K562 (cell line): ENCODE results near the gene KCTD1. TPM values are rescaled to one million over a fixed set of nuclear protein-coding genes. Genes with fewer than 3 reads are reported as not detected.

Source experiments
- ATAC-seq: fragments of 200-7000 bp; cut with Tn5 transposase; 3 replicates; pipeline ENCODE4 v1.9.1; 2020; ENCODE audit warnings: moderate library complexity
- BruUV-seq: library from RNA; stranded (reverse); fragments of 400-500 nt; replicated peaks from 2 replicates; lab custom pipeline; 2021; lab: Mats Ljungman, UMichigan
- CTCF ChIA-PET: fragments of 300-600 bp; formaldehyde crosslinking; extraction: SDS; loops from one replicate; lab custom pipeline; 2021; ENCODE audit warnings: low intra/inter-chr PET ratio; lab: Yijun Ruan, JAX
- POLR2A ChIA-PET: fragments of 300-600, 350-650 bp; sonication (Branson Sonifier 250); formaldehyde crosslinking; extraction: SDS; loops from one replicate; lab custom pipeline; 2021; ENCODE audit warnings: antibody characterized with exemption, inconsistent platforms; lab: Yijun Ruan, JAX
- DNase-seq, 4 experiments: peaks; one replicate each; pipeline versions ENCODE4 v3.0.0 to v3.0.0-alpha.2; 2011 to 2018; ENCODE audit warnings: low spot score in 3 of 4, mixed read lengths in 3 of 4; ENCODE audit errors: extremely low read depth in 1 of 4
- FAIRE-seq: peaks from 2 replicates; lab custom pipeline; 2011; peaks lifted over from hg19 to GRCh38; lab: Jason Lieb, UNC
- H2AFZ ChIP-seq: 2 replicates; pipeline ENCODE4 v1.6.0; 2011; ENCODE audit warnings: low read depth, low read length, control low read depth, inconsistent platforms
- H3K27ac ChIP-seq: fragments of 200-600 bp; 3 replicates; pipeline ENCODE4 v1.8.0; 2011; ENCODE audit warnings: low read depth, mild to moderate bottlenecking, control low read depth, inconsistent platforms, low read length, moderate library complexity, mixed read lengths; ENCODE audit errors: extremely low read depth
- H3K27me3 ChIP-seq, 2 experiments: fragments of 300-600 bp in 1 of 2; 2 replicates in 1 of 2; 3 replicates in 1 of 2; pipeline versions ENCODE4 v1.6.0 to v1.8.0; 2011; ENCODE audit warnings: inconsistent platforms in 2 of 2, low read length in 2 of 2, mild to moderate bottlenecking in 1 of 2, mixed read lengths in 1 of 2, moderate library complexity in 1 of 2; ENCODE audit not compliant: control insufficient read depth in 2 of 2, insufficient read depth in 2 of 2
- H3K36me3 ChIP-seq: fragments of 300-600 bp; 3 replicates; pipeline ENCODE4 v1.8.0; 2011; ENCODE audit warnings: mild to moderate bottlenecking, low read length, inconsistent platforms; ENCODE audit not compliant: control insufficient read depth, insufficient read depth
- H3K4me1 ChIP-seq, 2 experiments: fragments of 200-600 bp in 1 of 2; replicated peaks in 1 of 2; 2 replicates in 1 of 2; 3 replicates in 1 of 2; pipeline versions ENCODE4 v1.5.1 to v1.8.0; 2011; ENCODE audit warnings: inconsistent platforms in 2 of 2, low read length in 2 of 2, mild to moderate bottlenecking in 1 of 2, mixed read lengths in 1 of 2, moderate library complexity in 1 of 2; ENCODE audit not compliant: control insufficient read depth in 2 of 2, insufficient read depth in 2 of 2
- H3K4me2 ChIP-seq: 2 replicates; pipeline ENCODE4 v1.6.1; 2011; ENCODE audit warnings: low read length, control low read depth, inconsistent platforms, mixed read lengths; ENCODE audit not compliant: insufficient read depth
- H3K4me3 ChIP-seq: fragments of 200-600 bp; sonication (generic), shearing (Covaris generic); 2 replicates; pipeline ENCODE4 v1.5.1; 2016; ENCODE audit warnings: control low read depth, inconsistent platforms
- H3K79me2 ChIP-seq: fragments of 200-600 bp; 3 replicates; pipeline ENCODE4 v1.8.0; 2011; ENCODE audit warnings: low read length, inconsistent platforms; ENCODE audit not compliant: control insufficient read depth, insufficient read depth
- H3K9ac ChIP-seq, 2 experiments: 2 replicates each; pipeline versions ENCODE4 v1.6.0 to v1.6.1; 2011; ENCODE audit warnings: low read depth in 2 of 2, low read length in 2 of 2, control low read depth in 1 of 2, inconsistent platforms in 1 of 2, mild to moderate bottlenecking in 1 of 2, mixed read lengths in 1 of 2; ENCODE audit not compliant: insufficient read depth in 1 of 2
- H3K9me1 ChIP-seq: one replicate; pipeline ENCODE4 v1.6.0; 2011; ENCODE audit warnings: inconsistent platforms, mild to moderate bottlenecking, low read length, moderate library complexity; ENCODE audit not compliant: control insufficient read depth, insufficient read depth
- H3K9me3 ChIP-seq: replicated peaks from 2 replicates; pipeline ENCODE4 v1.5.1; 2011; ENCODE audit warnings: low read depth, low read length, inconsistent platforms; ENCODE audit not compliant: control insufficient read depth, insufficient read depth
- H4K20me1 ChIP-seq: replicated peaks from 2 replicates; pipeline ENCODE4 v1.6.1; 2011; ENCODE audit warnings: low read length, inconsistent platforms, mixed read lengths; ENCODE audit not compliant: control insufficient read depth, insufficient read depth
- GABPB1 ChIP-seq: sonication (generic); formaldehyde crosslinking; IDR thresholded peaks from 2 replicates; pipeline ENCODE4 v1.8.0; 2022; ENCODE audit warnings: mild to moderate bottlenecking, missing genetic modification reagents
- GTF2E2 ChIP-seq: fragments of 200-800 bp; sonication (Bioruptor generic); IDR thresholded peaks from 2 replicates; pipeline ENCODE4 v1.6.1; 2016; ENCODE audit warnings: missing genetic modification characterization, missing compliant biosample characterization
- IFI16 ChIP-seq: fragments of 250-450 bp; sonication (Bioruptor Pico); IDR thresholded peaks from 2 replicates; pipeline ENCODE4 v2.1.2; 2022; ENCODE audit warnings: mild to moderate bottlenecking, inconsistent platforms
- MCM5 ChIP-seq: fragments of 450-650 bp; IDR thresholded peaks from 2 replicates; pipeline ENCODE4 v1.6.1; 2016; ENCODE audit warnings: low read depth
- SNRNP70 ChIP-seq: fragments of 200-400 bp; formaldehyde crosslinking; optimal IDR thresholded peaks from 2 replicates; pipeline ENCODE3; 2017; ENCODE audit warnings: low read depth, low read length
- TEAD4 ChIP-seq, 2 experiments: sonication (generic) in 1 of 2; formaldehyde crosslinking in 1 of 2; IDR thresholded peaks; 2 replicates each; pipeline versions ENCODE4 v1.6.1 to v1.8.0; 2012 to 2022; ENCODE audit warnings: borderline replicate concordance in 1 of 2, inconsistent platforms in 1 of 2, low read length in 1 of 2, mild to moderate bottlenecking in 1 of 2, missing genetic modification reagents in 1 of 2
- XRCC5 ChIP-seq: fragments of 200-400 bp; formaldehyde crosslinking; IDR thresholded peaks from 2 replicates; pipeline ENCODE4 v1.6.1; 2017; ENCODE audit warnings: low read depth, mild to moderate bottlenecking, low read length
- ZNF76 ChIP-seq: fragments of 250-450 bp; sonication (Bioruptor Pico); IDR thresholded peaks from 2 replicates; pipeline ENCODE4 v1.4.0; 2020; ENCODE audit warnings: mild to moderate bottlenecking, moderate library complexity, borderline replicate concordance
- WGBS: fragments of 100-300 bp; shearing (Covaris generic); methylation state at CpG from one replicate; pipeline ENCODE4 v1.1.6; 2016; ENCODE audit warnings: low coverage, mixed read lengths; ENCODE audit not compliant: insufficient coverage; ENCODE audit errors: missing lambda C conversion rate; 5-methylcytosine and 5-hydroxymethylcytosine counted together
- in situ Hi-C: fragments of 300-500 bp; cut with MboI; formaldehyde crosslinking; loops from 4 replicates; pipeline ENCODE4 v1.15.0; 2018; ENCODE audit warnings: inconsistent platforms, mixed read lengths
- intact Hi-C: fragments of 100-400 bp; cut with micrococcal nuclease; formaldehyde crosslinking; loops from 2 replicates; pipeline ENCODE4 v1.14.2; 2022
- polyA plus RNA-seq, 8 experiments: library from polyadenylated mRNA; depleted of rRNA in 4 of 8; stranded (reverse) in 5 of 8; unstranded in 3 of 8; fragments of >200 nt; fragmentation: Nextera tagmentation in 2 of 8; fragmentation: Illumina TruSeq in 1 of 8; extraction: Ambion mirVana in 2 of 8; extraction: Trizol in 1 of 8; gene quantifications; 2 replicates each; pipeline versions ENCODE4 v1.2.1 to v1.2.3, GENCODE V29; 2011 to 2014; ENCODE audit warnings: inconsistent platforms in 1 of 8, missing spikeins in 1 of 8
- total RNA-seq, 7 experiments: library from RNA; depleted of rRNA in 6 of 7; stranded (reverse); fragments of >200 nt in 6 of 7; fragmentation: Illumina TruSeq in 2 of 7; extraction: Trizol in 2 of 7; gene quantifications; 2 replicates each; pipeline versions ENCODE4 v1.2.1 to v1.2.3, GENCODE V29; 2011 to 2021; ENCODE audit warnings: low replicate concordance in 1 of 7

Gene KCTD1
- total and polyA plus RNA-seq, 9 of the 15 experiments (the other 6 are each of a cell fraction or from before 2014, with no cell fraction given): not detected

DNA sequence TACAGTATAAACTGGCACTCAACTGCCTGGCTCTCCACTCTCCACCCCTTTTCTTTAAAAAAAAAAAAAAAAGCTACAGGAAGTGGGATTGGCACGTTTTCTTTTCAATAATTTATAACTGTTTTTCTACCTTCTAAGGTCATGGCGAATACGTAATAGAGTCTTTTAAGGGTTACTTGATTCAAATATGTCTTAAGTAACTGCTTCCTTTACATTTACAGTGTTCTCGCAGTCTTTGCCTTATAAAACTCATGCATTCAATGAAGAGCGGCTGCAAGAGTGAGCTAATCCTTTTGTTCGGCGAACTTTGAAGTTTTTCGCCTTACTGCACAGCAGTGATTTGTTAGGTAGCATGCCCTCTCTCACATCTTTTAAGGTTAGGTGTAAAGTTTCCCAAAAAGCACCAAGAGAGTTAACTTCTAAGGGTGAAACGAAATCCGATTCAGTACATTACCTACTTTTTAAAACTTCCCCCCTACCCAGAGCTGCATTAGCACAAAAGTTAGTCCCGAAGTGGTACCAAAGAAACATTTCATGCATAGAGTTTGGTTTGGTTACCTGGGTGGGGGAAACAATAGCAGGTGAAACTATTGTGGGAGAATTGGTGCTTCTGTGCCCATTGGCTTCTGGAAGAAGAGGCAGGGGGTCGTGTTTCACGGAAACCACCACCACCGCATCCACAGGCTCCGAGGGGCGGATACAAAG lies 2.0 kb downstream of the KCTD1 start (continued):
- TF ChIP-seq TEAD4 (IDR thresholded peaks at IDR 0.05; ENCODE audit: low read length): no peak
- no peak for TF ChIP-seq TEAD4 (CRISPR knock-in tag; IDR thresholded peaks at IDR 0.05; ENCODE audit: borderline replicate concordance)
- TF ChIP-seq SNRNP70: no peak
- no peak for TF ChIP-seq ZNF76 (CRISPR knock-in tag)
- no peak for TF ChIP-seq MCM5
- TF ChIP-seq XRCC5: no peak
- no peak for TF ChIP-seq GTF2E2 (tag)

DNA sequence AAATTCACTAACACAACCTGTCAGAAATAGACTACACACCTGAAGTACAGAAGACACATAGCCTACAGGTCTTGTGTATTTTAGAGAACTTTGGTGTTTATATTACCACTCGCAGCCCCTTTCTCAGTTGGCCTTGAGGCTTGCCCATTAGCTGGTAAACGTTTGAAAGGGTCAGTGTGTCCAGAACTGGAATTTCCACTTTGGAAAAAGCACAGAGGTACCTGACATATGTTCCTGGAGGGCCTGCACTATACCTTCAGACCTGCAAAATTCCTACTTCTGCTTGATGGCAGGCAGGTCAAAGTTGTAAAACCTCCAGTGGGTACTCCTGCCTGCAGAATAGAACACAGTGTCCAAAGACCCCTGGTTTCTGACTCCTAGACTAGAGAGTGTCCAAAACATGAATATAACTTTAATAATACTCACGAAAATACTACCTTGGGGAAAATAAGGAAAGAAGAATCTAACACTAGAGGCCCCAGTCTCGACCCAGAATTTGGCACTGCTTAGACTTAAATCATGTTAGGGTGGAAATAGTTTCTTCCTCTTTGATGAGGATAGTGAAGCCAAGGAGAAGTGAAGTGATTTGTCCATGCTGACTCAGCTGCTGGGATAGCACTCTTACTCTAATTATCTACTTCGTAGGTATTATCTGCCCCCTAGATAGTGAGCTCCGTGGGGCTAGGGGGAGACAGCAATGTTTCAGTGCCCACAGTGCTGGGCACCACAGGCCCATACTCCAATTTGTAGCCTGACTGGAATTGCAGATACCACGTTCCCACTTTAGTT lies 2.8 kb downstream of the KCTD1 start:
- H3K27ac ChIP-seq: no peak overlapping the region
- no peaks in the 10 kb centered on the region for H3K36me3 ChIP-seq
- POLR2A ChIA-PET: no interaction called here
- no TSS peak for BruUV-seq
- no peaks in the 10 kb centered on the region for H3K79me2 ChIP-seq
- H3K9me1 ChIP-seq: no peaks in the 10 kb centered on the region
- TF ChIP-seq GABPB1 (no peak), IFI16 (CRISPR knock-in tag) (no peak)
- no peaks in the 10 kb centered on the region for H3K9me3 ChIP-seq
- no peak overlapping the region for H3K4me2 ChIP-seq
- no peak overlapping the region for H3K9ac ChIP-seq
- peaks cover 0 to 13% of the 10 kb centered on the region in 2 experiments; a peak in 2 of 5 replicates for H3K27me3 ChIP-seq
- H2AFZ ChIP-seq: no peak overlapping the region
- FAIRE-seq (no peak), DNase-seq (no peak), ATAC-seq (no peak)
- H3K4me3 ChIP-seq: no peak overlapping the region
- intact Hi-C loops (no loop called here), in situ Hi-C loops (no loop called here)
- no peaks in the 10 kb centered on the region for H4K20me1 ChIP-seq
- peaks cover 0 to 19% of the 10 kb centered on the region in 2 experiments; a peak in 2 of 5 replicates for H3K4me1 ChIP-seq
- CTCF ChIA-PET: no interaction called here
- under 1% methylated on average over 7 of the region's 7 CpGs for WGBS
